ENCODE results near the gene A2M.

DNA sequence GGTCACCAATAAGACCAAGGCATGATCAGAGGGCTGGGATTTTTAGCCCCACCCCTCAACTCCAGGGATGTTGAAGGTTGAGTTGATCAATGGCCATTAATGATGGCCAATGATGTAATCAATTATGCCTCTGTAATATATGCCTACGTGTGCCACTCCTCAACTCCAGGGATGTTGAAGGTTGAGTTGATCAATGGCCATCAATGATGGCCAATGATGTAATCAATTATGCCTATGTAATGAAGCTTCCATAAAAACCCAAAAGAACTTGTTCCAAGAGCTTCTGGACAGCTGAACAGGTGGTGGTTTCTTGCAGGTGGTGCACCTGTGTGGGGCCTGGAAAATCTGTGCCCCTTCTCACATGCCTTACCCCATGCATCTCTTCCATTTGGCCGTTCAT is 93.1 kb downstream of the A2M start:
- TF ChIP-seq, protein P1, sequence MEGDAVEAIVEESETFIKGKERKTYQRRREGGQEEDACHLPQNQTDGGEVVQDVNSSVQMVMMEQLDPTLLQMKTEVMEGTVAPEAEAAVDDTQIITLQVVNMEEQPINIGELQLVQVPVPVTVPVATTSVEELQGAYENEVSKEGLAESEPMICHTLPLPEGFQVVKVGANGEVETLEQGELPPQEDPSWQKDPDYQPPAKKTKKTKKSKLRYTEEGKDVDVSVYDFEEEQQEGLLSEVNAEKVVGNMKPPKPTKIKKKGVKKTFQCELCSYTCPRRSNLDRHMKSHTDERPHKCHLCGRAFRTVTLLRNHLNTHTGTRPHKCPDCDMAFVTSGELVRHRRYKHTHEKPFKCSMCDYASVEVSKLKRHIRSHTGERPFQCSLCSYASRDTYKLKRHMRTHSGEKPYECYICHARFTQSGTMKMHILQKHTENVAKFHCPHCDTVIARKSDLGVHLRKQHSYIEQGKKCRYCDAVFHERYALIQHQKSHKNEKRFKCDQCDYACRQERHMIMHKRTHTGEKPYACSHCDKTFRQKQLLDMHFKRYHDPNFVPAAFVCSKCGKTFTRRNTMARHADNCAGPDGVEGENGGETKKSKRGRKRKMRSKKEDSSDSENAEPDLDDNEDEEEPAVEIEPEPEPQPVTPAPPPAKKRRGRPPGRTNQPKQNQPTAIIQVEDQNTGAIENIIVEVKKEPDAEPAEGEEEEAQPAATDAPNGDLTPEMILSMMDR (conservative IDR thresholded peaks at IDR 0.05; ENCODE audit: low read depth, low read length), result no peak
- no peak for TF ChIP-seq EZH2phosphoT487 (IDR thresholded peaks at IDR 0.05; ENCODE audit: borderline replicate concordance, low read length)

Data from PC-3 (cell line).